ENCODE data around the gene SLC16A5. TPM values are rescaled to one million over a fixed set of nuclear protein-coding genes. Genes with fewer than 3 reads are reported as not detected.

Gene SLC16A5
- total RNA-seq, 4 donors from 2014 or later, result 65.9 to 94.6 (median 79.5) TPM

GRCh38 chr17:75094871-75095399, 7.2 kb downstream of the SLC16A5 start:
- H3K27ac ChIP-seq, result peak overlapping the region; percentile 85 to 97 (median 93)

GRCh38 chr17:75096082-75096625, 8.4 kb downstream of the SLC16A5 start:
- WGBS, 2 donors (ENCODE audit: low coverage in 1 of 2), result 29 to 63% methylated on average over 2 to 12 of the region's 14 CpGs
- Histone ChIP-seq H3K27ac (peak overlapping the region; percentile 85 to 97 (median 93)), H3K36me3 (peaks cover 0 to 3% (median 1%) of the 10 kb centered on the region in 4 donors), H3K27me3 (no peaks in the 10 kb centered on the region), H3K9me3 (no peaks in the 10 kb centered on the region), H3K4me3 (no peak overlapping the region), H3K4me1 (peaks cover 23 to 51% (median 44%) of the 10 kb centered on the region in 4 donors)
- in situ Hi-C loops (cut with MboI; ENCODE audit: low pct_ligation_motif_present in 1 of 4, low pct_unique_long_range_greater_than_20kb in 1 of 4, low sequenced_read_pairs in 3 of 4) (no loop called here), intact Hi-C loops (cut with DNase I; ENCODE audit: low total_unique reads) (no loop called here)
- DNase-seq, result peak; percentile 88
- no peak for TF ChIP-seq CTCF (IDR thresholded peaks at IDR 0.05)
- TF ChIP-seq POLR2A (IDR thresholded peaks at IDR 0.05), result peak; percentile 54
- TF ChIP-seq POLR2AphosphoS5 (IDR thresholded peaks at IDR 0.05), result peak; percentile 24 to 86 (median 74)
- peak; percentile 48 for TF ChIP-seq EP300 (IDR thresholded peaks at IDR 0.05; ENCODE audit: low read depth)

More at GRCh38 chr17:75094871-75095399, 7.2 kb downstream of the SLC16A5 start:
- TF ChIP-seq POLR2A (IDR thresholded peaks at IDR 0.05), result peak; percentile 39
- no peak for TF ChIP-seq CTCF (IDR thresholded peaks at IDR 0.05)
- H3K27me3 ChIP-seq, result no peaks in the 10 kb centered on the region
- WGBS, 2 donors (ENCODE audit: low coverage in 1 of 2), result 57 to 100% methylated on average over 1 to 12 of the region's 16 CpGs
- H3K36me3 ChIP-seq, result peaks cover 0 to 3% (median 1%) of the 10 kb centered on the region in 4 donors
- H3K4me3 ChIP-seq, result no peak overlapping the region
- H3K4me1 ChIP-seq, result peaks cover 26 to 63% (median 53%) of the 10 kb centered on the region in 4 donors
- H3K9me3 ChIP-seq, result no peaks in the 10 kb centered on the region
- no peak for DNase-seq
- in situ Hi-C loops (cut with MboI; ENCODE audit: low pct_ligation_motif_present in 1 of 4, low pct_unique_long_range_greater_than_20kb in 1 of 4, low sequenced_read_pairs in 3 of 4), result no loop called here
- intact Hi-C loops (cut with DNase I; ENCODE audit: low total_unique reads), result no loop called here

GRCh38 chr17:75097865-75098264, 10.1 kb downstream of the SLC16A5 start:
- Histone ChIP-seq H3K27ac (no peak overlapping the region), H3K36me3 (peaks cover 0 to 3% (median 1%) of the 10 kb centered on the region in 4 donors), H3K4me3 (no peak overlapping the region), H3K27me3 (no peaks in the 10 kb centered on the region), H3K9me3 (no peaks in the 10 kb centered on the region), H3K4me1 (peaks cover 14 to 35% (median 28%) of the 10 kb centered on the region in 4 donors)
- intact Hi-C loops (cut with DNase I; ENCODE audit: low total_unique reads) (no loop called here), in situ Hi-C loops (cut with MboI; ENCODE audit: low pct_ligation_motif_present in 1 of 4, low pct_unique_long_range_greater_than_20kb in 1 of 4, low sequenced_read_pairs in 3 of 4) (no loop called here)
- WGBS, 2 donors (ENCODE audit: low coverage in 1 of 2), result 96% methylated on average over 7 of the region's 7 CpGs; no CpG with 5 or more reads in 1 of the 2 donors
- TF ChIP-seq POLR2AphosphoS5 (IDR thresholded peaks at IDR 0.05) (no peak), CTCF (IDR thresholded peaks at IDR 0.05) (no peak), EP300 (IDR thresholded peaks at IDR 0.05; ENCODE audit: low read depth) (no peak), POLR2A (IDR thresholded peaks at IDR 0.05) (no peak)
- no peak for DNase-seq

GRCh38 chr17:75098861-75099260, 11.1 kb downstream of the SLC16A5 start:
- in situ Hi-C loops (cut with MboI; ENCODE audit: low pct_ligation_motif_present in 1 of 4, low pct_unique_long_range_greater_than_20kb in 1 of 4, low sequenced_read_pairs in 3 of 4), result no loop called here
- DNase-seq, result no peak
- WGBS, 2 donors (ENCODE audit: low coverage in 1 of 2), result 75 to 81% methylated on average over 4 to 7 of the region's 7 CpGs
- peaks cover 0 to 3% (median 1%) of the 10 kb centered on the region in 4 donors for H3K36me3 ChIP-seq
- H3K4me1 ChIP-seq, result peaks cover 7 to 26% (median 20%) of the 10 kb centered on the region in 4 donors
- no peak overlapping the region for H3K27ac ChIP-seq
- TF ChIP-seq POLR2A (IDR thresholded peaks at IDR 0.05) (no peak), POLR2AphosphoS5 (IDR thresholded peaks at IDR 0.05) (no peak), CTCF (IDR thresholded peaks at IDR 0.05) (no peak), EP300 (IDR thresholded peaks at IDR 0.05; ENCODE audit: low read depth) (no peak)
- intact Hi-C loops (cut with DNase I; ENCODE audit: low total_unique reads), result no loop called here
- no peaks in the 10 kb centered on the region for H3K27me3 ChIP-seq
- H3K9me3 ChIP-seq, result no peaks in the 10 kb centered on the region
- H3K4me3 ChIP-seq, result no peak overlapping the region
